ENCODE data around the gene OOSP3.
"Not testable (repeated sequence)": the region's sequence is repeated elsewhere in the genome, so short reads cannot be mapped to it uniquely, and the experiment has no call there.

Gene OOSP3

GRCh38 chr11:59877784-59878183 lies 798 bp upstream of the OOSP3 start:
- DNase-seq: no peak

GRCh38 chr11:59879567-59879966 lies 985 bp downstream of the OOSP3 start:
- no peak for DNase-seq

- no peak for DNase-seq
Observed at GRCh38 chr11:59883597-59883996, 5.0 kb downstream of the OOSP3 start.

- not testable (repeated sequence) for DNase-seq
Observed at GRCh38 chr11:59887156-59887555, 8.6 kb downstream of the OOSP3 start.

GRCh38 chr11:59891781-59892181 lies 13.2 kb downstream of the OOSP3 start:
- no peak for DNase-seq

GRCh38 chr11:59894616-59895015 lies 16.0 kb downstream of the OOSP3 start:
- no peak for DNase-seq

- DNase-seq: no peak
Observed at GRCh38 chr11:59898046-59898445, 19.5 kb downstream of the OOSP3 start.

- no peak for DNase-seq
Observed at GRCh38 chr11:59898650-59899049, 20.1 kb downstream of the OOSP3 start.

GRCh38 chr11:59899532-59899931 lies 20.9 kb downstream of the OOSP3 start:
- no peak for DNase-seq

GRCh38 chr11:59900366-59901126 lies 22.0 kb downstream of the OOSP3 start:
- DNase-seq: no peak

- no peak for DNase-seq
Observed at GRCh38 chr11:59901306-59901705, 22.7 kb downstream of the OOSP3 start.

GRCh38 chr11:59903569-59903968 lies 25.0 kb downstream of the OOSP3 start:
- not testable (repeated sequence) for DNase-seq

- DNase-seq: no peak
Observed at GRCh38 chr11:59918480-59918879, 39.9 kb downstream of the OOSP3 start.

GRCh38 chr11:59918987-59919589 lies 40.5 kb downstream of the OOSP3 start:
- no peak for DNase-seq

- DNase-seq: no peak
Observed at GRCh38 chr11:59923813-59924212, 45.2 kb downstream of the OOSP3 start.

- DNase-seq: no peak
Observed at GRCh38 chr11:59931688-59932087, 53.1 kb downstream of the OOSP3 start.

- no peak for DNase-seq
Observed at GRCh38 chr11:59938132-59938531, 59.5 kb downstream of the OOSP3 start, which contains the start of gene OOSP1. Gene OOSP1, plus strand, starts transcription at chr11:59938432. Its CDS starts 23 bp downstream, at chr11:59938455.

GRCh38 chr11:59938718-59939117 lies 60.1 kb downstream of the OOSP3 start:
- DNase-seq: no peak

GRCh38 chr11:59939482-59939881 lies 60.9 kb downstream of the OOSP3 start:
- DNase-seq: no peak

GRCh38 chr11:59941091-59941490 lies 62.5 kb downstream of the OOSP3 start:
- DNase-seq: no peak

GRCh38 chr11:59943997-59944714 lies 65.6 kb downstream of the OOSP3 start:
- no peak for DNase-seq

- no peak for DNase-seq
Observed at GRCh38 chr11:59944720-59945119, 66.1 kb downstream of the OOSP3 start.

Data from activated effector memory CD4-positive, alpha-beta T cell treated with Interleukin-2 at 50 U/mL for 16 hours (primary cell).